Measurements from ENCODE around the gene PERP.

Gene PERP

GRCh38 chr6:138103871-138104270 lies 3.3 kb downstream of the PERP start:
- Histone ChIP-seq H3K4me3 (ENCODE audit: low read length) (no peak overlapping the region), H3K9ac (ENCODE audit: low read depth, low read length) (no peak overlapping the region), H3K4me2 (ENCODE audit: low read length) (no peak overlapping the region), H3K27me3 (ENCODE audit: control insufficient read depth, insufficient read depth, low read length) (peaks cover 4% of the 10 kb centered on the region), H3K4me1 (ENCODE audit: control insufficient read depth, insufficient read depth, low read length) (peaks cover 7% of the 10 kb centered on the region), H3K9me3 (replicated peaks; ENCODE audit: low read length) (no peaks in the 10 kb centered on the region), H3K36me3 (ENCODE audit: insufficient read depth, low read length) (no peaks in the 10 kb centered on the region)

GRCh38 chr6:138101946-138102731 lies 5.1 kb downstream of the PERP start:
- Histone ChIP-seq H3K4me1 (ENCODE audit: control insufficient read depth, insufficient read depth, low read length) (peaks cover 3% of the 10 kb centered on the region), H3K9me3 (replicated peaks; ENCODE audit: low read length) (no peaks in the 10 kb centered on the region), H3K27me3 (ENCODE audit: control insufficient read depth, insufficient read depth, low read length) (no peaks in the 10 kb centered on the region), H3K4me3 (ENCODE audit: low read length) (no peak overlapping the region), H3K9ac (ENCODE audit: low read depth, low read length) (no peak overlapping the region), H3K36me3 (ENCODE audit: insufficient read depth, low read length) (no peaks in the 10 kb centered on the region), H3K4me2 (ENCODE audit: low read length) (no peak overlapping the region)

GRCh38 chr6:138099832-138100231 lies 7.4 kb downstream of the PERP start:
- Histone ChIP-seq H3K9ac (ENCODE audit: low read depth, low read length) (no peak overlapping the region), H3K9me3 (replicated peaks; ENCODE audit: low read length) (no peaks in the 10 kb centered on the region), H3K4me1 (ENCODE audit: control insufficient read depth, insufficient read depth, low read length) (peaks cover 3% of the 10 kb centered on the region), H3K4me2 (ENCODE audit: low read length) (no peak overlapping the region), H3K36me3 (ENCODE audit: insufficient read depth, low read length) (peaks cover 10% of the 10 kb centered on the region), H3K4me3 (ENCODE audit: low read length) (no peak overlapping the region), H3K27me3 (ENCODE audit: control insufficient read depth, insufficient read depth, low read length) (no peaks in the 10 kb centered on the region)

GRCh38 chr6:138098306-138098705 lies 8.9 kb downstream of the PERP start:
- H3K4me2 ChIP-seq (ENCODE audit: low read length), result no peak overlapping the region
- H3K9me3 ChIP-seq (replicated peaks; ENCODE audit: low read length), result no peaks in the 10 kb centered on the region
- peaks cover 10% of the 10 kb centered on the region for H3K36me3 ChIP-seq (ENCODE audit: insufficient read depth, low read length)
- no peak overlapping the region for H3K9ac ChIP-seq (ENCODE audit: low read depth, low read length)
- H3K4me1 ChIP-seq (ENCODE audit: control insufficient read depth, insufficient read depth, low read length), result peaks cover 3% of the 10 kb centered on the region
- no peak overlapping the region for H3K4me3 ChIP-seq (ENCODE audit: low read length)
- no peaks in the 10 kb centered on the region for H3K27me3 ChIP-seq (ENCODE audit: control insufficient read depth, insufficient read depth, low read length)

GRCh38 chr6:138094260-138094659 lies 13.0 kb downstream of the PERP start:
- Histone ChIP-seq H3K4me3 (ENCODE audit: low read length) (no peak overlapping the region), H3K4me1 (ENCODE audit: control insufficient read depth, insufficient read depth, low read length) (peaks cover 4% of the 10 kb centered on the region), H3K9me3 (replicated peaks; ENCODE audit: low read length) (no peaks in the 10 kb centered on the region), H3K9ac (ENCODE audit: low read depth, low read length) (no peak overlapping the region), H3K4me2 (ENCODE audit: low read length) (no peak overlapping the region), H3K36me3 (ENCODE audit: insufficient read depth, low read length) (peaks cover 10% of the 10 kb centered on the region), H3K27me3 (ENCODE audit: control insufficient read depth, insufficient read depth, low read length) (no peaks in the 10 kb centered on the region)

GRCh38 chr6:138093632-138094031 lies 13.6 kb downstream of the PERP start:
- Histone ChIP-seq H3K36me3 (ENCODE audit: insufficient read depth, low read length) (peaks cover 10% of the 10 kb centered on the region), H3K4me3 (ENCODE audit: low read length) (no peak overlapping the region), H3K9ac (ENCODE audit: low read depth, low read length) (no peak overlapping the region), H3K9me3 (replicated peaks; ENCODE audit: low read length) (no peaks in the 10 kb centered on the region), H3K27me3 (ENCODE audit: control insufficient read depth, insufficient read depth, low read length) (no peaks in the 10 kb centered on the region), H3K4me1 (ENCODE audit: control insufficient read depth, insufficient read depth, low read length) (peaks cover 10% of the 10 kb centered on the region), H3K4me2 (ENCODE audit: low read length) (no peak overlapping the region)

- H3K9ac ChIP-seq (ENCODE audit: low read depth, low read length), result no peak overlapping the region
- no peak overlapping the region for H3K4me3 ChIP-seq (ENCODE audit: low read length)
- H3K4me1 ChIP-seq (ENCODE audit: control insufficient read depth, insufficient read depth, low read length), result peaks cover 18% of the 10 kb centered on the region
- H3K4me2 ChIP-seq (ENCODE audit: low read length), result no peak overlapping the region
- no peaks in the 10 kb centered on the region for H3K27me3 ChIP-seq (ENCODE audit: control insufficient read depth, insufficient read depth, low read length)
- H3K36me3 ChIP-seq (ENCODE audit: insufficient read depth, low read length), result peaks cover 10% of the 10 kb centered on the region
- H3K9me3 ChIP-seq (replicated peaks; ENCODE audit: low read length), result no peaks in the 10 kb centered on the region
Observed at GRCh38 chr6:138092686-138093085, 14.5 kb downstream of the PERP start.

- Histone ChIP-seq H3K4me3 (ENCODE audit: low read length) (no peak overlapping the region), H3K4me1 (ENCODE audit: control insufficient read depth, insufficient read depth, low read length) (peaks cover 26% of the 10 kb centered on the region), H3K4me2 (ENCODE audit: low read length) (no peak overlapping the region), H3K9me3 (replicated peaks; ENCODE audit: low read length) (no peaks in the 10 kb centered on the region), H3K36me3 (ENCODE audit: insufficient read depth, low read length) (no peaks in the 10 kb centered on the region), H3K9ac (ENCODE audit: low read depth, low read length) (no peak overlapping the region), H3K27me3 (ENCODE audit: control insufficient read depth, insufficient read depth, low read length) (no peaks in the 10 kb centered on the region)
Observed at GRCh38 chr6:138089325-138089724, 17.9 kb downstream of the PERP start.

GRCh38 chr6:138088326-138088762 lies 18.9 kb downstream of the PERP start:
- H3K27me3 ChIP-seq (ENCODE audit: control insufficient read depth, insufficient read depth, low read length), result no peaks in the 10 kb centered on the region
- H3K4me1 ChIP-seq (ENCODE audit: control insufficient read depth, insufficient read depth, low read length), result peaks cover 26% of the 10 kb centered on the region
- no peak overlapping the region for H3K9ac ChIP-seq (ENCODE audit: low read depth, low read length)
- H3K4me2 ChIP-seq (ENCODE audit: low read length), result peak overlapping the region; percentile 67
- no peaks in the 10 kb centered on the region for H3K9me3 ChIP-seq (replicated peaks; ENCODE audit: low read length)
- H3K36me3 ChIP-seq (ENCODE audit: insufficient read depth, low read length), result no peaks in the 10 kb centered on the region
- no peak overlapping the region for H3K4me3 ChIP-seq (ENCODE audit: low read length)

- Histone ChIP-seq H3K4me1 (ENCODE audit: control insufficient read depth, insufficient read depth, low read length) (peaks cover 26% of the 10 kb centered on the region), H3K36me3 (ENCODE audit: insufficient read depth, low read length) (no peaks in the 10 kb centered on the region), H3K9ac (ENCODE audit: low read depth, low read length) (no peak overlapping the region), H3K27me3 (ENCODE audit: control insufficient read depth, insufficient read depth, low read length) (no peaks in the 10 kb centered on the region), H3K4me2 (ENCODE audit: low read length) (no peak overlapping the region), H3K9me3 (replicated peaks; ENCODE audit: low read length) (no peaks in the 10 kb centered on the region), H3K4me3 (ENCODE audit: low read length) (no peak overlapping the region)
Observed at GRCh38 chr6:138087593-138088325, 19.5 kb downstream of the PERP start.

- Histone ChIP-seq H3K4me3 (ENCODE audit: low read length) (no peak overlapping the region), H3K9ac (ENCODE audit: low read depth, low read length) (no peak overlapping the region), H3K27me3 (ENCODE audit: control insufficient read depth, insufficient read depth, low read length) (peaks cover 2% of the 10 kb centered on the region), H3K36me3 (ENCODE audit: insufficient read depth, low read length) (no peaks in the 10 kb centered on the region), H3K4me1 (ENCODE audit: control insufficient read depth, insufficient read depth, low read length) (peaks cover 26% of the 10 kb centered on the region), H3K9me3 (replicated peaks; ENCODE audit: low read length) (no peaks in the 10 kb centered on the region), H3K4me2 (ENCODE audit: low read length) (no peak overlapping the region)
Observed at GRCh38 chr6:138086573-138087196, 20.5 kb downstream of the PERP start.
